Sigmoid colon (tissue), 4 donors: ENCODE measurements around the gene EML3.
A peak's percentile ranks its signal among the peaks of the same experiment; 100 is the strongest.

ENCODE experiments used
- POLR2A ChIP-seq, 2 donors: fragments of 450-650 bp; IDR thresholded peaks; one replicate each; pipeline ENCODE4 v1.6.1; 2016; ENCODE audit warnings: antibody characterized with exemption in 2 of 2, mild to moderate bottlenecking in 2 of 2, moderate library complexity in 2 of 2
- POLR2AphosphoS5 ChIP-seq, 4 donors: sonication (generic); formaldehyde crosslinking; IDR thresholded peaks; one replicate each; pipeline ENCODE4 v1.6.1; 2017; ENCODE audit warnings: antibody characterized with exemption in 4 of 4
- TF ChIP-seq, protein P1 (sequence below), 4 experiments: fragments of 450-650 bp in 3 of 4; fragments of 200-600 bp in 1 of 4; IDR thresholded peaks; one replicate each; pipeline ENCODE4 v1.5.1; 2016 to 2019; ENCODE audit warnings: antibody characterized with exemption in 4 of 4, mild to moderate bottlenecking in 3 of 4, moderate library complexity in 2 of 4

DNA sequence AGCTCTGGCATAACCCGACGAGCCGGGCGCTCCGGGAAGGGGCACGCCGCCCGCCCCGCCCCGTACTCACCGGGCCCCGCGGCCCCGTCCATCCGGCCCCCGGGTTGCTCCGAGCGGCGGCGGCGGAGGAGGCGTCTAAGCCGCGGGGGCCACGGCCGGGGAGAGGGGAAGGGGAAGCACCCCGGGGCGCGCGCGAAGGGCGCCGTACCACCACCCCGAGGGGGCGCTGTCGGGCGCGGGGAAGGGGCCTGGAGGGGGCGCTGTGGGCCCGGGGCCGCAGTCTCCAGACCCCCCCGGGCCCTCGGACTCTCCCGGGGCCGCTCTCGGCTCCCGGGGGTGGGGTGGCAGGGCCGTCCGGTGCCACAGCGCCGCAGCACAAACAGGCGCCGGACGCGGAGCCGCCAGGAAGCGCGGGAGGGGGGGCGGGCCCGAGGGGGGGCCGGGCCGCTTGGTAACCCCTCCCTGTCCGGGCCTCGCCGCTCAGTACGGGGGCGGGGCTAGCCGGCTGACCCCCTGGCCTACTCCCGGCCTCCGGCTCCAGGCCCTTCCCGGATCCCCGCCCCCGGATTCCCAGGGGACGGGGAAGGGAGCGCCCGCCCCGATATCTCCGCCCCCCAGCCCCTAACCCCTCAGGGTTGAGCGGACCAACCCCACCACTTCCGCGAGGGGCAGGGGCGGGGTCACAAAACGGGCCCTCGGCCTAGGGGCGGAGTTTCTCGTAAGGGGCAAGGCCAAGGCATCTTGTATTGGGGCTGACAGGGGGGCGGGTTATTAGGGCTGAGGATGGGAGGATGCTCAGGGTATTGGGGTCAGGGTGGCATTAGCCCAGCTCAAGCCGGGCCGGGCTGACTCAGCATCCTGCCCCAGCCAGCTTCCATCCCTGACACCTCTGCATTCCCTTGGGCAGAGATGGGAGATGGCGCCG, at the start of gene EML3, which contains the start of gene ROM1:
- TF ChIP-seq, protein P1, sequence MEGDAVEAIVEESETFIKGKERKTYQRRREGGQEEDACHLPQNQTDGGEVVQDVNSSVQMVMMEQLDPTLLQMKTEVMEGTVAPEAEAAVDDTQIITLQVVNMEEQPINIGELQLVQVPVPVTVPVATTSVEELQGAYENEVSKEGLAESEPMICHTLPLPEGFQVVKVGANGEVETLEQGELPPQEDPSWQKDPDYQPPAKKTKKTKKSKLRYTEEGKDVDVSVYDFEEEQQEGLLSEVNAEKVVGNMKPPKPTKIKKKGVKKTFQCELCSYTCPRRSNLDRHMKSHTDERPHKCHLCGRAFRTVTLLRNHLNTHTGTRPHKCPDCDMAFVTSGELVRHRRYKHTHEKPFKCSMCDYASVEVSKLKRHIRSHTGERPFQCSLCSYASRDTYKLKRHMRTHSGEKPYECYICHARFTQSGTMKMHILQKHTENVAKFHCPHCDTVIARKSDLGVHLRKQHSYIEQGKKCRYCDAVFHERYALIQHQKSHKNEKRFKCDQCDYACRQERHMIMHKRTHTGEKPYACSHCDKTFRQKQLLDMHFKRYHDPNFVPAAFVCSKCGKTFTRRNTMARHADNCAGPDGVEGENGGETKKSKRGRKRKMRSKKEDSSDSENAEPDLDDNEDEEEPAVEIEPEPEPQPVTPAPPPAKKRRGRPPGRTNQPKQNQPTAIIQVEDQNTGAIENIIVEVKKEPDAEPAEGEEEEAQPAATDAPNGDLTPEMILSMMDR (IDR thresholded peaks at IDR 0.05): peak; percentile 39 to 99 (median 56)
- no peak for TF ChIP-seq POLR2A (IDR thresholded peaks at IDR 0.05)
- TF ChIP-seq POLR2AphosphoS5 (IDR thresholded peaks at IDR 0.05): peak in 3 of 4 donors; percentile 4 to 30 (median 12)
